GM19238 (cell line): ENCODE measurements around the gene EXOC3L2.
"Not testable (repeated sequence)": the region's sequence is repeated elsewhere in the genome, so short reads cannot be mapped to it uniquely, and the experiment has no call there.

Experiments used
- DNase-seq: peaks from one replicate; pipeline ENCODE4 v3.0.0; 2011; ENCODE audit warnings: low spot score; ENCODE audit not compliant: insufficient read length

Gene EXOC3L2

GRCh38 chr19:45245334-45245787, at the start of gene EXOC3L2:
EXOC3L2 (minus strand) TSS chr19:45245407; CDS start chr19:45239045, 6,362 bp downstream.
- no peak for DNase-seq

- no peak for DNase-seq
Measured at GRCh38 chr19:45294291-45295029, 49.3 kb upstream of the EXOC3L2 start.

- no peak for DNase-seq
Measured at GRCh38 chr19:45293682-45294081, 48.5 kb upstream of the EXOC3L2 start.

GRCh38 chr19:45291834-45292233, 46.6 kb upstream of the EXOC3L2 start:
- no peak for DNase-seq

GRCh38 chr19:45290381-45290931, 45.2 kb upstream of the EXOC3L2 start:
- no peak for DNase-seq

GRCh38 chr19:45283443-45284033, 38.3 kb upstream of the EXOC3L2 start:
- no peak for DNase-seq

GRCh38 chr19:45280471-45280961, 35.3 kb upstream of the EXOC3L2 start:
- no peak for DNase-seq

GRCh38 chr19:45279587-45280192, 34.5 kb upstream of the EXOC3L2 start:
- no peak for DNase-seq

- DNase-seq, result no peak
Measured at GRCh38 chr19:45278087-45278486, 32.9 kb upstream of the EXOC3L2 start.

GRCh38 chr19:45276284-45276687, 31.1 kb upstream of the EXOC3L2 start:
- DNase-seq, result no peak

GRCh38 chr19:45275370-45275971, 30.3 kb upstream of the EXOC3L2 start:
- no peak for DNase-seq

- no peak for DNase-seq
Measured at GRCh38 chr19:45273521-45273855, 28.3 kb upstream of the EXOC3L2 start.

GRCh38 chr19:45271735-45272108, 26.5 kb upstream of the EXOC3L2 start:
- no peak for DNase-seq

- DNase-seq, result no peak
Measured at GRCh38 chr19:45271098-45271734, 26.0 kb upstream of the EXOC3L2 start.

- DNase-seq, result not testable (repeated sequence)
Measured at GRCh38 chr19:45269939-45270338, 24.7 kb upstream of the EXOC3L2 start.

GRCh38 chr19:45267296-45267695, 22.1 kb upstream of the EXOC3L2 start:
- DNase-seq, result no peak

- DNase-seq, result no peak
Measured at GRCh38 chr19:45265375-45265774, 20.2 kb upstream of the EXOC3L2 start.

GRCh38 chr19:45264781-45265317, 19.6 kb upstream of the EXOC3L2 start:
- no peak for DNase-seq

GRCh38 chr19:45263013-45263412, 17.8 kb upstream of the EXOC3L2 start:
- no peak for DNase-seq

- DNase-seq, result no peak
Measured at GRCh38 chr19:45262570-45262969, 17.4 kb upstream of the EXOC3L2 start.

GRCh38 chr19:45258862-45259261, 13.7 kb upstream of the EXOC3L2 start:
- no peak for DNase-seq
